Peyer's patch (tissue), 4 donors: Measurements from ENCODE around the gene S100A2.

Experiments
- CTCF ChIP-seq, 6 experiments: fragments of 450-650 bp in 4 of 6; fragments of 200-600 bp in 2 of 6; sonication (generic) in 1 of 6; IDR thresholded peaks; one replicate each; pipeline ENCODE4 v1.5.1; 2017 to 2019; ENCODE audit warnings: antibody characterized with exemption in 6 of 6, mild to moderate bottlenecking in 3 of 6, moderate library complexity in 1 of 6
- POLR2A ChIP-seq, 2 donors: fragments of 450-650 bp; IDR thresholded peaks; one replicate each; pipeline ENCODE4 v1.5.1; 2017; ENCODE audit warnings: antibody characterized with exemption in 2 of 2, mild to moderate bottlenecking in 2 of 2, moderate library complexity in 2 of 2

GRCh38 chr1:153614189-153614900 is 48.7 kb upstream of the S100A2 start:
- TF ChIP-seq CTCF (IDR thresholded peaks at IDR 0.05) (no peak), POLR2A (IDR thresholded peaks at IDR 0.05) (peak in 1 of 2 donors; percentile 24)
